GM12891 (cell line): ENCODE measurements around the gene PPM1E.

Experiments used
- POLR2A ChIP-seq: IDR thresholded peaks from 2 replicates; pipeline ENCODE4 v1.6.1; 2011; ENCODE audit warnings: low read depth, low read length, control low read depth
- POLR2AphosphoS5 ChIP-seq: IDR thresholded peaks from 2 replicates; pipeline ENCODE4 v1.6.1; 2011; ENCODE audit warnings: low read depth, low read length, control low read depth

DNA sequence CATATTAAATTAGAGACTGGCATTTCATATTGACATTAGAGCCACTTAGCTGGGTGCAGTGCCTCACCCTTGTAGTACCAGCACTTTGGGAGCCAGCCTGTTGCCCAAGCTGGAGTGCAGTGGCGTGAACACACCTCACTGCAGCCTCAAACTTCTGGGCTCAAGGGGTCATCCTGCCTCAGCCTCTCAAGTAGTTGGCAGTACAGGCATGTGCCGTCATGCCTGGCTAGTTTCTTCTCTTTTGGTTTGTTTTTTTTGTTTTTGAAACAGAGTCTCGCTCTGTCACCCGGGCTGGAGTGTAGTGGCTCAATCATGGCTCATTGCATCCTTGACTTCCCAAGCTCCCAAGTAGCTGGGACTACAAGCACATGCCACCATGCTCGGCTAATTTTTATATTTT lies 8.7 kb downstream of the PPM1E start:
- TF ChIP-seq POLR2A (no peak), POLR2AphosphoS5 (no peak)
